T-helper 2 cell (primary cell): ENCODE results near the gene YBX3.
"Not testable (repeated sequence)": the region's sequence is repeated elsewhere in the genome, so short reads cannot be mapped to it uniquely, and the experiment has no call there.

ENCODE experiments used
- DNase-seq, 5 experiments: peaks; one replicate each; pipeline versions ENCODE4 v3.0.0 to v3.0.0-alpha.2; 2012 to 2022
- total RNA-seq, 2 donors: gene quantifications; one replicate each; lab custom pipeline; 2026; lab: John Stamatoyannopoulos, UW

YBX3 gene
- total RNA-seq, result 45.5 to 66.7 reads per million in 2 donors

GRCh38 chr12:10722905-10723746, at the start of gene YBX3:
Gene YBX3 (minus strand): TSS chr12:10723323. CDS start chr12:10723111, 212 bp downstream.
- peak in 4 of 5 experiments; percentile 2 to 54 (median 20) for DNase-seq

GRCh38 chr12:10771132-10771733, 48.1 kb upstream of the YBX3 start:
- DNase-seq, result peak in 2 of 5 experiments; percentile 15 to 38

GRCh38 chr12:10759657-10760056, 36.5 kb upstream of the YBX3 start:
- DNase-seq, result no peak

- no peak for DNase-seq
Observed at GRCh38 chr12:10756194-10756593, 33.1 kb upstream of the YBX3 start.

GRCh38 chr12:10753059-10753458, 29.9 kb upstream of the YBX3 start:
- DNase-seq, result no peak

- no peak for DNase-seq
Observed at GRCh38 chr12:10750385-10750727, 27.2 kb upstream of the YBX3 start.

- DNase-seq, result peak in 4 of 5 experiments; percentile 30 to 83 (median 50)
Observed at GRCh38 chr12:10749700-10750384, 26.7 kb upstream of the YBX3 start.

- no peak for DNase-seq
Observed at GRCh38 chr12:10747730-10748129, 24.6 kb upstream of the YBX3 start.

GRCh38 chr12:10743420-10743819, 20.3 kb upstream of the YBX3 start:
- not testable (repeated sequence) for DNase-seq

- DNase-seq, result no peak
Observed at GRCh38 chr12:10741845-10742244, 18.7 kb upstream of the YBX3 start.

- DNase-seq, result peak in 1 of 5 experiments; percentile 5
Observed at GRCh38 chr12:10740182-10740581, 17.1 kb upstream of the YBX3 start.

GRCh38 chr12:10739157-10740118, 16.3 kb upstream of the YBX3 start:
- DNase-seq, result no peak

GRCh38 chr12:10737249-10737648, 14.1 kb upstream of the YBX3 start:
- DNase-seq, result no peak

GRCh38 chr12:10736463-10736862, 13.3 kb upstream of the YBX3 start:
- no peak for DNase-seq

- DNase-seq, result no peak
Observed at GRCh38 chr12:10735428-10735827, 12.3 kb upstream of the YBX3 start.

- DNase-seq, result no peak
Observed at GRCh38 chr12:10732549-10732948, 9.4 kb upstream of the YBX3 start.

- no peak for DNase-seq
Observed at GRCh38 chr12:10732066-10732465, 8.9 kb upstream of the YBX3 start.

GRCh38 chr12:10730559-10730958, 7.4 kb upstream of the YBX3 start:
- DNase-seq, result no peak

GRCh38 chr12:10728091-10728490, 5.0 kb upstream of the YBX3 start:
- DNase-seq, result no peak

- no peak for DNase-seq
Observed at GRCh38 chr12:10726945-10727344, 3.8 kb upstream of the YBX3 start.

GRCh38 chr12:10725003-10725402, 1.9 kb upstream of the YBX3 start:
- DNase-seq, result no peak

GRCh38 chr12:10722502-10722904, 620 bp downstream of the YBX3 start:
- DNase-seq, result peak in 4 of 5 experiments; percentile 10 to 59 (median 32)
